GM12891 (cell line): Measurements from ENCODE around the gene TRIO.

Experiments used
- DNase-seq: peaks from one replicate; pipeline ENCODE4 v3.0.0; 2011; ENCODE audit warnings: low spot score; ENCODE audit not compliant: insufficient read length
- FAIRE-seq: peaks from 2 replicates; lab custom pipeline; 2011; peaks lifted over from hg19 to GRCh38; lab: Jason Lieb, UNC
- PAX5 ChIP-seq: IDR thresholded peaks from 2 replicates; pipeline ENCODE4 v1.6.1; 2011; ENCODE audit warnings: low read length, moderate library complexity, mild to moderate bottlenecking; ENCODE audit not compliant: insufficient read depth, severe bottlenecking
- POLR2A ChIP-seq: IDR thresholded peaks from 2 replicates; pipeline ENCODE4 v1.6.1; 2011; ENCODE audit warnings: low read depth, low read length, control low read depth
- POLR2AphosphoS5 ChIP-seq: IDR thresholded peaks from 2 replicates; pipeline ENCODE4 v1.6.1; 2011; ENCODE audit warnings: low read depth, low read length, control low read depth
- POU2F2 ChIP-seq: IDR thresholded peaks from 2 replicates; pipeline ENCODE4 v1.6.1; 2011; ENCODE audit warnings: low read depth, mild to moderate bottlenecking, control low read depth, low read length, moderate library complexity
- SPI1 ChIP-seq: IDR thresholded peaks from 2 replicates; pipeline ENCODE4 v1.6.1; 2011; ENCODE audit warnings: low read depth, low read length, control low read depth
- TAF1 ChIP-seq: IDR thresholded peaks from 2 replicates; pipeline ENCODE4 v1.6.1; 2011; ENCODE audit warnings: low read depth, low read length, control low read depth

The TRIO gene

DNA sequence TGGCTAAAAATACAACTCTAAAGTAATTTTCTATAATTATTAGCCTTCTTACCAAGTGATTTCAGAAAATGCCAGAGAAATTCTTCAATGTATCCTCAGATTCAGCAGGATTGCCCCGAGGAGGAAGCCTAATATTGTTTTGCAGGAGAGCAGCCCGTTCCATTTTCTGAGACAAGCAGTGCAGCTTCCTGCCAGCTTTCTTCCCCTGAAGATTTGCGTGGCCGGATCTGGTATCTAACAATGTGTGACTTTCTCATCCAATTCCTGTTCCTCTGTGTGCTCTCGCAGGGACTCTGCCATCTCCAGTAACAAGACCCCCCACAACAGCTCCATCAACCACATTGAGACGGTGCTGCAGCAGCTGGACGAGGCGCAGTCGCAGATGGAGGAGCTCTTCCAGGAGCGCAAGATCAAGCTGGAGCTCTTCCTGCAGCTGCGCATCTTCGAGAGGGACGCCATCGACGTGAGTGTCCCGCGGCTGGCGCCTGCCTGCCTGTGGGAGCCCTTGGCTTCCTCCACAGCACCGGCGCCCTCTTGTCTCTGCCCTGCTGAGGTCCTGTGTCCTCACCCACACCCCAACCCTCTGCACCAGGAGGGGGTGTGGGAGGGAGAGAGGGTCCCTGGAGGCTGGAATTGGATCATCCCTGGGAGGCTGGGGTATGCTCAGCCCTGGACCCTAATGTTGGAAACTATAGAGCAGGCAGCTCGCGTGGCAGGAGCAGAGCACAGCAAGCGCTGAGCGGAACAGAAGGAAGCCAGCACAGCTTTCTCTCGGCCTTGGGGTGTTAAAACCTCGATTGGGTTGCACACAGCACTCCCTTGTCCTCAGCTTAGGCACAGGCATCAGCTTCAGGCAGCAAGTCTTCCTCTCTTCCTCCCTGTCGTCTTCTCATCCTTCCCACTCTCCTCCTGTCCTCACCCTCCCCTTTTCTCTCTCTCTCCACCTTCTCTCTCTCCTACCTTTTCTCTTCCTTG lies 216.2 kb downstream of the TRIO start:
- no peak for DNase-seq
- no peak for TF ChIP-seq SPI1
- no peak for TF ChIP-seq POLR2AphosphoS5
- TF ChIP-seq TAF1, result no peak
- no peak for FAIRE-seq

- DNase-seq (no peak), FAIRE-seq (no peak)
- TF ChIP-seq TAF1 (no peak), POLR2A (no peak), PAX5 (no peak), POU2F2 (no peak), SPI1 (no peak), POLR2AphosphoS5 (no peak)
These were observed 219.3 kb downstream of the TRIO start for GRCh38 chr5:14362491-14362890.

- FAIRE-seq, result no peak
These were observed 221.0 kb downstream of the TRIO start for GRCh38 chr5:14364096-14364495.

GRCh38 chr5:14364576-14365472 lies 221.7 kb downstream of the TRIO start:
- FAIRE-seq (no peak), DNase-seq (no peak)
- TF ChIP-seq POU2F2 (no peak), POLR2AphosphoS5 (no peak), SPI1 (no peak), TAF1 (no peak), PAX5 (no peak), POLR2A (no peak)

More at GRCh38 chr5:14364096-14364495, 221.0 kb downstream of the TRIO start:
- no peak for DNase-seq
- TF ChIP-seq POLR2AphosphoS5 (no peak), POU2F2 (no peak)

GRCh38 chr5:14365831-14366430 lies 222.8 kb downstream of the TRIO start:
- no peak for FAIRE-seq
- DNase-seq, result no peak
- TF ChIP-seq PAX5, result no peak
- TF ChIP-seq POU2F2, result no peak
- TF ChIP-seq SPI1, result no peak
- no peak for TF ChIP-seq POLR2A
- no peak for TF ChIP-seq POLR2AphosphoS5
- TF ChIP-seq TAF1, result no peak

GRCh38 chr5:14366763-14367162 lies 223.6 kb downstream of the TRIO start:
- TF ChIP-seq POU2F2 (no peak), TAF1 (no peak), POLR2AphosphoS5 (no peak), POLR2A (no peak), PAX5 (no peak), SPI1 (no peak)
- DNase-seq (no peak), FAIRE-seq (no peak)

- no peak for FAIRE-seq
- TF ChIP-seq POLR2AphosphoS5 (no peak), PAX5 (no peak), TAF1 (no peak), POU2F2 (no peak), POLR2A (no peak), SPI1 (no peak)
- DNase-seq, result no peak
These were observed 224.2 kb downstream of the TRIO start for GRCh38 chr5:14367364-14367763.

GRCh38 chr5:14369780-14370179 lies 226.6 kb downstream of the TRIO start:
- FAIRE-seq (no peak), DNase-seq (no peak)
- TF ChIP-seq TAF1, result no peak
- TF ChIP-seq PAX5, result no peak
- TF ChIP-seq POU2F2, result no peak
- TF ChIP-seq POLR2A, result no peak
- TF ChIP-seq POLR2AphosphoS5, result no peak
- no peak for TF ChIP-seq SPI1

GRCh38 chr5:14370386-14370785 lies 227.2 kb downstream of the TRIO start:
- TF ChIP-seq PAX5 (no peak), SPI1 (no peak), TAF1 (no peak), POLR2AphosphoS5 (no peak), POLR2A (no peak), POU2F2 (no peak)
- no peak for FAIRE-seq
- no peak for DNase-seq
